Kidney (tissue), 14 donors: ENCODE measurements around the gene PANK2. TPM values are rescaled to one million over a fixed set of nuclear protein-coding genes. Genes with fewer than 3 reads are reported as not detected.

Experiments
- DNase-seq, 5 donors: peaks; one replicate each; pipeline ENCODE4 v3.0.0-alpha.2; 2013 to 2020
- FAIRE-seq: peaks from 2 replicates; lab custom pipeline; 2012; peaks lifted over from hg19 to GRCh38; lab: Jason Lieb, UNC
- H3K27ac ChIP-seq, 2 donors: one replicate each; pipeline ENCODE4 v1.7.0; 2013; ENCODE audit warnings: low read depth in 2 of 2, low read length in 2 of 2, inconsistent platforms in 1 of 2
- H3K27me3 ChIP-seq: one replicate; pipeline ENCODE4 v1.7.1; 2013; ENCODE audit warnings: low read length, inconsistent platforms; ENCODE audit not compliant: control insufficient read depth, insufficient read depth
- H3K36me3 ChIP-seq, 3 donors: one replicate each; pipeline versions ENCODE4 v1.7.0 to v1.7.1; 2013; ENCODE audit warnings: low read length in 3 of 3, control low read depth in 1 of 3, inconsistent platforms in 1 of 3; ENCODE audit not compliant: insufficient read depth in 3 of 3, control insufficient read depth in 2 of 3
- H3K4me1 ChIP-seq, 3 donors: one replicate each; pipeline versions ENCODE4 v1.7.0 to v1.7.1; 2013; ENCODE audit warnings: low read length in 3 of 3, inconsistent platforms in 1 of 3, low read depth in 1 of 3; ENCODE audit not compliant: control insufficient read depth in 2 of 3, insufficient read depth in 2 of 3
- H3K4me3 ChIP-seq, 3 donors: one replicate each; pipeline versions ENCODE4 v1.7.0 to v1.8.1; 2013; ENCODE audit warnings: low read length in 3 of 3, control low read depth in 1 of 3, inconsistent platforms in 1 of 3
- H3K9ac ChIP-seq, 3 donors: one replicate each; pipeline versions ENCODE4 v1.7.0 to v1.7.1; 2013; ENCODE audit warnings: low read length in 3 of 3, control low read depth in 1 of 3, inconsistent platforms in 1 of 3
- H3K9me3 ChIP-seq, 3 donors: one replicate each; pipeline versions ENCODE4 v1.7.0 to v1.7.1; 2013; ENCODE audit warnings: low read length in 3 of 3, control low read depth in 1 of 3, inconsistent platforms in 1 of 3; ENCODE audit not compliant: control insufficient read depth in 2 of 3, insufficient read depth in 1 of 3
- CTCF ChIP-seq: IDR thresholded peaks from 3 replicates; pipeline ENCODE4 v1.5.1; 2012; ENCODE audit warnings: mild to moderate bottlenecking, moderate library complexity, borderline replicate concordance; ENCODE audit not compliant: insufficient read depth; ENCODE audit errors: extremely low read depth
- intact Hi-C: fragments of 100-400 bp; cut with DNase I; formaldehyde crosslinking; loops from one replicate; pipeline ENCODE4 v1.11.1; 2022
- polyA plus RNA-seq: library from polyadenylated mRNA; stranded (reverse); fragments of 350-450 nt; fragmentation: Illumina TruSeq; extraction: RNeasy Lipid Tissue Mini Kit (QIAGEN cat#74804); gene quantifications from one replicate; pipeline ENCODE4 v1.2.3, GENCODE V29; 2014; ENCODE audit warnings: low read depth, low replicate concordance; ENCODE audit not compliant: insufficient read depth
- total RNA-seq: library from RNA; stranded (reverse); fragmentation: NEBNext Ultra II Directional; extraction: Animal tissue kit (Norgen Biotek cat#: 25700); gene quantifications from one replicate; pipeline ENCODE4 v1.2.1, GENCODE V29; 2021
- donor health status: control.
- donor health status: control.
- donor health status: control.
- donor health status: control.
- donor health status: control.
- donor health status: DM: yes; HTN: yes; CAD: no.
- donor health status: Normal renal cell carcinoma (clear cell type).

PANK2 gene
- total and polyA plus RNA-seq, 2 donors from 2014 or later: 26.8 to 44.9 TPM

GRCh38 chr20:3866464-3866863, 22.7 kb upstream of the PANK2 start:
- DNase-seq: no peak

GRCh38 chr20:3867802-3868201, 21.4 kb upstream of the PANK2 start:
- Histone ChIP-seq H3K9me3 (no peaks in the 10 kb centered on the region), H3K4me3 (no peak overlapping the region), H3K4me1 (no peaks in the 10 kb centered on the region), H3K36me3 (peaks cover 2 to 41% (median 28%) of the 10 kb centered on the region in 3 donors), H3K27ac (no peak overlapping the region), H3K27me3 (no peaks in the 10 kb centered on the region), H3K9ac (no peak overlapping the region)
- intact Hi-C loops: no loop called here
- TF ChIP-seq CTCF: no peak
- DNase-seq (no peak), FAIRE-seq (no peak)

More at GRCh38 chr20:3866464-3866863, 22.7 kb upstream of the PANK2 start:
- no peak for FAIRE-seq
- Histone ChIP-seq H3K27me3 (no peaks in the 10 kb centered on the region), H3K27ac (no peak overlapping the region), H3K9ac (no peak overlapping the region), H3K36me3 (peaks cover 2 to 49% (median 36%) of the 10 kb centered on the region in 3 donors), H3K4me3 (no peak overlapping the region), H3K9me3 (no peaks in the 10 kb centered on the region), H3K4me1 (no peaks in the 10 kb centered on the region)
- intact Hi-C loops: no loop called here
- TF ChIP-seq CTCF: no peak

- no peak overlapping the region for H3K27ac ChIP-seq
- intact Hi-C loops: no loop called here
- no peaks in the 10 kb centered on the region for H3K27me3 ChIP-seq
- H3K9me3 ChIP-seq: no peaks in the 10 kb centered on the region
- DNase-seq (peak in 1 of 5 donors; percentile 48), FAIRE-seq (no peak)
- peaks cover 0 to 28% (median 16%) of the 10 kb centered on the region in 3 donors for H3K36me3 ChIP-seq
- no peak overlapping the region for H3K4me3 ChIP-seq
- no peak overlapping the region for H3K9ac ChIP-seq
- H3K4me1 ChIP-seq: no peaks in the 10 kb centered on the region
- TF ChIP-seq CTCF: no peak
These were observed 19.1 kb upstream of the PANK2 start for GRCh38 chr20:3869839-3870634.
